Suppressor macrophage (primary cell): Measurements from ENCODE around the gene VIPR2.

Source experiments
- DNase-seq, 4 experiments: peaks; one replicate each; pipeline ENCODE4 v3.0.0-alpha.2; 2020 to 2022

Gene VIPR2

GRCh38 chr7:158979635-158980351 lies 164.9 kb downstream of the VIPR2 start:
- DNase-seq, result no peak

- DNase-seq, result no peak
Measured at GRCh38 chr7:158979023-158979529, 165.6 kb downstream of the VIPR2 start.
